GM12864 (cell line): ENCODE measurements around the gene SDS.
"Not testable (repeated sequence)": the region's sequence is repeated elsewhere in the genome, so short reads cannot be mapped to it uniquely, and the experiment has no call there.

Experiments
- DNase-seq: peaks from one replicate; pipeline ENCODE4 v3.0.0-alpha.2; 2011; ENCODE audit warnings: low read depth
- H3K4me3 ChIP-seq: 2 replicates; pipeline ENCODE4 v1.5.1; 2011; ENCODE audit warnings: mild to moderate bottlenecking, low read depth, low read length, control low read depth
- TF ChIP-seq, protein P1 (sequence below): IDR thresholded peaks from 2 replicates; pipeline ENCODE4 v1.5.1; 2011; ENCODE audit warnings: low read depth, mild to moderate bottlenecking, moderate library complexity, low read length, control low read depth, inconsistent platforms; ENCODE audit errors: missing control alignments

SDS gene

DNA sequence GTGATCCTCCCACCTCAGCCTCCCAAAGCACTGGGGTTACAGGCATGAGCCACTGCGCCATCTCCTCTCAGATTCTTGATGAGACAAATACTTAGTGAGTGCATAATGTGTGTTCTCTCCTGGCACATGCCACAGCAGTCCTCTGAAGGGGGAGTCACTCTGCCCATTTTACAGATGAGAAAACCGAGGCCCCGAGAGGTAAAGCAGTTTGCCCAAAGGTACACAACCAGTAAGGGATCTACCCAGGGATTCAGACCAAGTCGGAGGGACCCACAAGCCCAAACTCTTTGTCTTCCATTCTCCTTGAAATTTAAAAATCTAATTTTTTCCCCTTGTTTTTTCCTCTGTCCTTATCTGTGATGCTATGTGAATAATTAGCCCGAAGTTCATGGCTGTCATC, 39.0 kb downstream of the SDS start:
- TF ChIP-seq, protein P1, sequence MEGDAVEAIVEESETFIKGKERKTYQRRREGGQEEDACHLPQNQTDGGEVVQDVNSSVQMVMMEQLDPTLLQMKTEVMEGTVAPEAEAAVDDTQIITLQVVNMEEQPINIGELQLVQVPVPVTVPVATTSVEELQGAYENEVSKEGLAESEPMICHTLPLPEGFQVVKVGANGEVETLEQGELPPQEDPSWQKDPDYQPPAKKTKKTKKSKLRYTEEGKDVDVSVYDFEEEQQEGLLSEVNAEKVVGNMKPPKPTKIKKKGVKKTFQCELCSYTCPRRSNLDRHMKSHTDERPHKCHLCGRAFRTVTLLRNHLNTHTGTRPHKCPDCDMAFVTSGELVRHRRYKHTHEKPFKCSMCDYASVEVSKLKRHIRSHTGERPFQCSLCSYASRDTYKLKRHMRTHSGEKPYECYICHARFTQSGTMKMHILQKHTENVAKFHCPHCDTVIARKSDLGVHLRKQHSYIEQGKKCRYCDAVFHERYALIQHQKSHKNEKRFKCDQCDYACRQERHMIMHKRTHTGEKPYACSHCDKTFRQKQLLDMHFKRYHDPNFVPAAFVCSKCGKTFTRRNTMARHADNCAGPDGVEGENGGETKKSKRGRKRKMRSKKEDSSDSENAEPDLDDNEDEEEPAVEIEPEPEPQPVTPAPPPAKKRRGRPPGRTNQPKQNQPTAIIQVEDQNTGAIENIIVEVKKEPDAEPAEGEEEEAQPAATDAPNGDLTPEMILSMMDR: no peak
- H3K4me3 ChIP-seq: no peak overlapping the region
- DNase-seq: no peak

DNA sequence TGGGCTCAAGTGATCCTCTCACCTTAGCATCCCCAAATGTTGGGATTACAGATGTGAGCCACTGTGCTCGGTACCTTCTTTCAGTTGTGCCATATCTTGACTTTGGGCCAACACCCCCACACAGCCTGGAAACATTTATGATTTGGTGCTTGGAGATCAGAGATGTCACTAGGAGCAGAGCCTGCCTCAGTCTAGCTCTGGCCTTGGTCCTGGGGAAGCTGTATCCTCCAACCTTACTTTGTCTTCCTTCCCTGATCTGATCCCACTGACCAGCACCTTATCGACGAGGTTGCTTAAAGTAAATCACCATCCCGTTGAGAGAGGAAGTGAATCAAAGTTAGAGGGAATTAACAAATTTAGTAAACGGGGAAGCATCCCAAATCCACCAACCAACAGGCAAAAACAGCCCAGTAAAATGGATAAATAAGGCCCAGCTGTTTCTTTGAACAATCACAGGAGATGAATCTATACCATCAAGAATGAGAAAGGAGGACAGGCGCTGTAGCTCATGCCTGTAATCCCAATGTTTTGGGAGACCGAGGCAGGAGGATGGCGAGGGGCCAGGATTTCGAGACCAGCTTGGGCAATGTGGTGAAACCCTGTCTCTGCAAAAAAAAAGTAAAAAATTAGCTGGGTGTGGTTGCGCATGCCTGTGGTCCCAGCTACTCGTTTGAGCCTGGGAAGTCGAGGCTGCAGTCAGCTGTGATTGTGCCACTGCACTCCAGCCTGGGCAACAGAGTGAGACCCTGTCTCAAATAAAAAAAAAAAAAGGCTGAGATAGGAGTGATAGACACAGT, 41.9 kb downstream of the SDS start:
- no peak for DNase-seq
- TF ChIP-seq, protein P1: no peak
- no peak overlapping the region for H3K4me3 ChIP-seq

DNA sequence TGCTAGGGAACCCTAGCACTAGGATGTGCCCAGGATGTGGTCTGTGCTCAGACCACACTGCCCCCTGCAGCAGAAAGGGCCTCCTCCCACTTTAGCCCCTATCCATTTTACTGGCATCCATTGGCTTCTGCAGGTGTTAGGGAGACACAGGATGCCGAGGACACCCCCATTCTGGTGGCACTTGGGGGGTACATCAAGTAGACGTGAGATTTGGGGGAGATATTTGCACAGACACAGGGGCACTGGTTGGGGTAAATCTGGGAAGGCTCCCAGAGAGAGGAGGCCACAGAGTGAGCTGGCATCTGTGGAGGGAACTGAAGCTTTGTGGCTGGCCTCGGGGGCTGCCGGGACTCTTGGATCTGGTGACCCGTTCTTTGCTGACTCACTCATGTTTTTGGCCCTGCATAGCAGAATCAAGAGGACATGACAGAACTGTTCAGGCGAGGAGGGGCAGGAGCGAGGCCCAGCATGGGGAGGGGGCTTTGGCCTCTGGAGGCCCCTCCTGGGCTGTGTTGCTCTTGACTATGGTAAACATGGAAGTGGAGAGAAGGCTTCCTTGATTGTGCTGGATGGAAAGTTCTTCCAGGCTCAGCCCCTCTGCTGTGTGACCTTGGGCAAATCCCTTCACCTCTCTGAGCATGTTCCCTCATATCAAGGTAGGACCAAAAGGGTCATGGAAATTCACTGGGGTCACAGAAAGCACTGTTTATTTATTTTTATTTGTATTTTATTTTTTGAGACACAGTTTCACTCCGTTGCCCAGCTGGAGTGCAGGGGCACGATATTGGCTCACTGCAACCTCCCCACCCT, 43.5 kb downstream of the SDS start:
- TF ChIP-seq, protein P1: peak; percentile 7
- no peak for DNase-seq
- H3K4me3 ChIP-seq: peak overlapping the region; percentile 70; the same call in 1 of the 2 replicates

DNA sequence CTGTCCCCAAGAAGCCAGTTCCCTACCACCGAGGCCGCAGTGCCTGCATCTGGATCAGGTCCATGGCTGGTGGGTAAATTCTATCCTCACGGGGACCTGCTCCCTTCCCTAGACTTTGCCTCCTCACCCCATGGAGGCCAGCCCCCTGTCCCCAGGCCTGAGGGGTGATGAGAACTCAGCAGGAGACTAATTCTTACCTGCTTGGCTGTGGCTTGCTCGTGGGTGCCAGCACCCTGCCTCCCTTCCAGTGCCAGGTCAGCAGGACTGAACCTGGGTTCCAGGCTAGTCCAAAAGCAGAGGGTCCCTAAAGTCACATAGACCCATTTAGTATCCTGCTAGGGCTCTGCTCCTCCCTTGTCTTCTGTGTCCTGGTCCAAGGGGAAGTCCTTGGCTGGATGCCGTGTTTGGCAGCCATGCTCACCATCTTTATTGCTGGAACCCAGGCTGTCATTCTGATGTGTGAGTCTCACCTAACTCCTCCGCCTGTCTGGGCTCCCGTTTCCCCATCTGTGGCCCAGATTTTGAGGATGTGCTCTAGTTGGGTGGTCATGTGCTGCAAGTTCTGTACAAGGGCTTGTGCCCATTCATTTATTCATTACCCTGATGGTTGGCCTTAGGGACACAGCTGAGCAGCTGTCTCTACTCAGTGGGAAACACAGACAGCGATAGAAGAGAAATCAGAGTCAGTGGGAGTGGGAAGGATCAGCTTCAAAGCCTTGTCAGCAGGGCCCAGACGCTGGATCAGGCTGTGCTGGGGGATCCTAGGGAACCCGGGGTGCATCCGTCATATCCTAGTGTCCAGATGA, 44.4 kb downstream of the SDS start:
- no peak for DNase-seq
- TF ChIP-seq, protein P1: no peak
- peak overlapping the region; percentile 70 for H3K4me3 ChIP-seq

DNA sequence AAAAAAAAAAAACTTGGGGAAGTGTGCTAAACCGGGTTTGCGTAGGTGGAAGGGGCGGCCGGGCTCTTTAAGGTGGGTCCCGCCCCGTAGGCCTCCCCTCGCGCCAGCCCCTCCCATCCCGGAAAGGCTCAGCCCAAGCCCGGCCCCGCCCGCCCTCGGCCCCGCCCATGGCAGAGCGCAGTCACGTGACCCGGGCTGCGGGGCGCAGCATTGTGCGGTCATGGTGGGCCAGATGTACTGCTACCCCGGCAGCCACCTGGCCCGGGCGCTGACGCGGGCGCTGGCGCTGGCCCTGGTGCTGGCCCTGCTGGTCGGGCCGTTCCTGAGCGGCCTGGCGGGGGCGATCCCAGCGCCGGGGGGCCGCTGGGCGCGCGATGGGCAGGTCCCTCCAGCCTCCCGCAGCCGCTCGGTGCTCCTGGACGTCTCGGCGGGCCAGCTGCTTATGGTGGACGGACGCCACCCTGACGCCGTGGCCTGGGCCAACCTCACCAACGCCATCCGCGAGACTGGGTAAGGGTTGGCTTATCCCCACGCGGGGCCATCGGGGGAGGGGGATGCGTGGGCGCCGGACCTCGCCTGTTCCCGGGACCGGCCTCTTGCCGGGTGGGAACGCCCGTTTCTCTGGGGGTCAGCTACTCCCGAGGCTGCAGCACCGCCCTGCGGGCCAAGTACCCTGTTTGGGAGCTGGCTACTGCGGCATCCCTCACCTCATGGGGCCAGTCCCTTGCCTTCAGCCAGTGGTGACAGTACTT, 45.1 kb downstream of the SDS start, which contains the start of gene PLBD2:
TSS of gene PLBD2 (plus strand) at position 207 of the 752 bp plus-strand sequence. CDS start at position 221, 14 bp downstream.
- TF ChIP-seq, protein P1: no peak
- peak; percentile 76 for DNase-seq
- peak within 1 kb of the TSS; percentile 70 for H3K4me3 ChIP-seq

DNA sequence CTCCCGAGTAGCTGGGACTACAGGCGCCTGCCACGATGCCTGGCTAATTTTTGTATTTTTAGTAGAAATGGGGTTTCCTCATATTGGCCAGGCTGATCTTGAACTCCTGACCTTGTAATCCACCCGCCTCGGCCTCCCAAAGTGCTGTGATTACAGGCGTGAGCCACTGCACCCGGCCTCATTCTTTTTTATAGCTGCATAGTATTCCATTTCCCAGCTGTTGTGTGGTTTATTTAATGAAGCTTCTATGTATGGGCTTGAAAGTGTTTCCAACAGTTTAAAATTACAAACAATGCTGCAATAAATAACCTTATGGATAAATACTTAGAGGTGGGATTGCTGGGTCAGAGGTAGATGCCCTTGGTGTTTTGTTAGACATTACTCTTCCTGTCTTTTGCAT, 49.5 kb downstream of the SDS start:
- not testable (repeated sequence) for H3K4me3 ChIP-seq, DNase-seq
